HEK293T (cell line): ENCODE results near the gene FBXO21.
"Not testable (repeated sequence)": the region's sequence is repeated elsewhere in the genome, so short reads cannot be mapped to it uniquely, and the experiment has no call there.

Source experiments
- CTCF ChIA-PET: fragments of 350-600 bp; formaldehyde crosslinking; extraction: SDS; loops from one replicate; lab custom pipeline; 2021; ENCODE audit warnings: antibody characterized with exemption, inconsistent platforms; lab: Yijun Ruan, JAX
- POLR2A ChIA-PET: fragments of 350-600 bp; formaldehyde crosslinking; extraction: SDS; loops from one replicate; lab custom pipeline; 2020; ENCODE audit warnings: antibody characterized with exemption, inconsistent platforms; lab: Yijun Ruan, JAX
- DNase-seq: peaks from one replicate; pipeline ENCODE4 v3.0.0; 2012; ENCODE audit warnings: mixed read lengths; ENCODE audit errors: extremely low spot score
- ARNT ChIP-seq: fragments of 450-650 bp; IDR thresholded peaks from 2 replicates; pipeline ENCODE4 v1.6.1; 2017; ENCODE audit warnings: mild to moderate bottlenecking
- BHLHE40 ChIP-seq: fragments of 450-650 bp; IDR thresholded peaks from 2 replicates; pipeline ENCODE4 v1.6.1; 2016; ENCODE audit warnings: mild to moderate bottlenecking, moderate library complexity, borderline replicate concordance
- CTBP1 ChIP-seq: fragments of 450-650 bp; IDR thresholded peaks from 2 replicates; pipeline ENCODE4 v1.6.1; 2016; ENCODE audit warnings: borderline replicate concordance
- ELF4 ChIP-seq: fragments of 450-650 bp; IDR thresholded peaks from 2 replicates; pipeline ENCODE4 v1.6.1; 2017; ENCODE audit warnings: antibody characterized with exemption
- FOXA1 ChIP-seq: fragments of 450-650 bp; IDR thresholded peaks from 2 replicates; pipeline ENCODE4 v1.6.1; 2016; ENCODE audit warnings: mild to moderate bottlenecking
- FOXK2 ChIP-seq: fragments of 450-650 bp; IDR thresholded peaks from 2 replicates; pipeline ENCODE4 v1.6.1; 2016; ENCODE audit warnings: mild to moderate bottlenecking
- FOXM1 ChIP-seq: fragments of 450-650 bp; IDR thresholded peaks from 2 replicates; pipeline ENCODE4 v1.6.1; 2017; ENCODE audit warnings: mild to moderate bottlenecking, borderline replicate concordance
- HDGF ChIP-seq: fragments of 450-650 bp; IDR thresholded peaks from 2 replicates; pipeline ENCODE4 v1.6.1; 2017; ENCODE audit warnings: antibody characterized with exemption, borderline replicate concordance
- L3MBTL2 ChIP-seq: fragments of 450-650 bp; conservative IDR thresholded peaks from 2 replicates; pipeline ENCODE4 v1.6.1; 2016; ENCODE audit warnings: mild to moderate bottlenecking
- LEF1 ChIP-seq: fragments of 450-650 bp; IDR thresholded peaks from 2 replicates; pipeline ENCODE4 v1.6.1; 2017; ENCODE audit warnings: mild to moderate bottlenecking, borderline replicate concordance
- NFRKB ChIP-seq: fragments of 450-650 bp; IDR thresholded peaks from 2 replicates; pipeline ENCODE4 v1.6.1; 2016; ENCODE audit warnings: mild to moderate bottlenecking, moderate library complexity
- PKNOX1 ChIP-seq: fragments of 450-650 bp; IDR thresholded peaks from 2 replicates; pipeline ENCODE4 v1.6.1; 2016
- SP1 ChIP-seq: fragments of 450-650 bp; IDR thresholded peaks from 2 replicates; pipeline ENCODE4 v1.6.1; 2017
- SUZ12 ChIP-seq: fragments of 450-650 bp; IDR thresholded peaks from 2 replicates; pipeline ENCODE4 v1.6.1; 2016; ENCODE audit warnings: mild to moderate bottlenecking
- TARDBP ChIP-seq: fragments of 450-650 bp; IDR thresholded peaks from 2 replicates; pipeline ENCODE4 v1.6.1; 2016
- ZNF384 ChIP-seq: fragments of 450-650 bp; IDR thresholded peaks from 2 replicates; pipeline ENCODE4 v1.6.1; 2016

The FBXO21 gene

GRCh38 chr12:117111821-117112595 lies 78.3 kb downstream of the FBXO21 start:
- ChIA-PET POLR2A (no interaction called here), CTCF (no interaction called here)
- TF ChIP-seq LEF1, result no peak
- TF ChIP-seq FOXA1, result no peak
- no peak for TF ChIP-seq BHLHE40
- no peak for TF ChIP-seq SUZ12
- no peak for TF ChIP-seq ZNF384
- no peak for TF ChIP-seq PKNOX1
- no peak for TF ChIP-seq SP1
- no peak for TF ChIP-seq ELF4
- TF ChIP-seq TARDBP, result no peak
- no peak for TF ChIP-seq CTBP1
- no peak for TF ChIP-seq FOXM1
- no peak for TF ChIP-seq HDGF
- TF ChIP-seq FOXK2, result no peak
- no peak for TF ChIP-seq ARNT
- TF ChIP-seq NFRKB, result no peak
- no peak for TF ChIP-seq L3MBTL2
- no peak for DNase-seq

GRCh38 chr12:117111386-117111785 lies 78.9 kb downstream of the FBXO21 start:
- CTCF ChIA-PET, result no interaction called here

GRCh38 chr12:117109943-117110635 lies 80.2 kb downstream of the FBXO21 start:
- ChIA-PET POLR2A (no interaction called here), CTCF (no interaction called here)
- DNase-seq, result no peak
- no peak for TF ChIP-seq NFRKB
- TF ChIP-seq FOXA1, result no peak
- TF ChIP-seq ARNT, result no peak
- no peak for TF ChIP-seq FOXK2
- TF ChIP-seq BHLHE40, result no peak
- no peak for TF ChIP-seq CTBP1
- TF ChIP-seq FOXM1, result no peak
- no peak for TF ChIP-seq LEF1
- TF ChIP-seq HDGF, result no peak
- no peak for TF ChIP-seq SP1
- no peak for TF ChIP-seq ZNF384
- TF ChIP-seq SUZ12, result no peak
- TF ChIP-seq TARDBP, result no peak
- no peak for TF ChIP-seq ELF4
- no peak for TF ChIP-seq L3MBTL2
- no peak for TF ChIP-seq PKNOX1

More at GRCh38 chr12:117111386-117111785, 78.9 kb downstream of the FBXO21 start:
- TF ChIP-seq ELF4 (no peak), NFRKB (no peak), L3MBTL2 (no peak), FOXM1 (no peak), SP1 (no peak), PKNOX1 (no peak), LEF1 (no peak), CTBP1 (no peak), FOXK2 (no peak), ARNT (no peak), SUZ12 (no peak), HDGF (no peak), BHLHE40 (no peak), ZNF384 (no peak), FOXA1 (no peak)
- POLR2A ChIA-PET, result no interaction called here
- no peak for DNase-seq

- TF ChIP-seq PKNOX1, result no peak
- no peak for TF ChIP-seq LEF1
- no peak for TF ChIP-seq SP1
- no peak for TF ChIP-seq L3MBTL2
- no peak for TF ChIP-seq ZNF384
- TF ChIP-seq TARDBP, result no peak
- TF ChIP-seq SUZ12, result no peak
- TF ChIP-seq FOXM1, result no peak
- no peak for TF ChIP-seq HDGF
- CTCF ChIA-PET, result interaction anchor here (0.6 to 1.0 kb wide), 3 partner anchors 14 to 533 kb away, joined by 3 to 4 read pairs (median 4); no protein-coding TSS in a partner anchor
- DNase-seq, result no peak
- POLR2A ChIA-PET, result no interaction called here
Measured at GRCh38 chr12:117105902-117106301, 84.4 kb downstream of the FBXO21 start.

- CTCF ChIA-PET, DNase-seq, POLR2A ChIA-PET: not testable (repeated sequence)
Measured at GRCh38 chr12:117104003-117104402, 86.3 kb downstream of the FBXO21 start.
